ENCODE measurements around the gene C19orf73. TPM values are rescaled to one million over a fixed set of nuclear protein-coding genes. Genes with fewer than 3 reads are reported as not detected.

C19orf73 gene
- total and polyA plus RNA-seq, 2 experiments from 2014 or later = 8.1 to 9.1 TPM

DNA sequence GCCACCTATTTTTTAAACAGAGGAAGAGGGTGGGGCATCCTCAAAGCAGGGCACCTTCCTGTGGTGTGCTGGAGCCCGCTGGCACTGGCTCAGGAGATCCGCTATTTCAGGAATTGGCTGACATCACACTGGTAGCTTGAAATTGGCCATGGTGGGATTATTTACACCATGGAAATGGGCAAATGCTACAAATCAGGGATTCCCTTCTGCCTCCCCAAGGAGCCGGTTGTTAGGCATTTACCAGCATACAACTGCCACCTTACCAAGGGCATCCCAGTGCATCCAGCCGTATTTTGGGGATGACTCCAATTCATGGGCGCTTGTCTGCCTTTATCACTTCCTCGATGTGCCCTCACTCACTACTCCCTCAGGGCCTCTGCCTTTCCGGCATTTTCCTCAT, 22.0 kb upstream of the C19orf73 start (continued):
- TF ChIP-seq, protein P1, sequence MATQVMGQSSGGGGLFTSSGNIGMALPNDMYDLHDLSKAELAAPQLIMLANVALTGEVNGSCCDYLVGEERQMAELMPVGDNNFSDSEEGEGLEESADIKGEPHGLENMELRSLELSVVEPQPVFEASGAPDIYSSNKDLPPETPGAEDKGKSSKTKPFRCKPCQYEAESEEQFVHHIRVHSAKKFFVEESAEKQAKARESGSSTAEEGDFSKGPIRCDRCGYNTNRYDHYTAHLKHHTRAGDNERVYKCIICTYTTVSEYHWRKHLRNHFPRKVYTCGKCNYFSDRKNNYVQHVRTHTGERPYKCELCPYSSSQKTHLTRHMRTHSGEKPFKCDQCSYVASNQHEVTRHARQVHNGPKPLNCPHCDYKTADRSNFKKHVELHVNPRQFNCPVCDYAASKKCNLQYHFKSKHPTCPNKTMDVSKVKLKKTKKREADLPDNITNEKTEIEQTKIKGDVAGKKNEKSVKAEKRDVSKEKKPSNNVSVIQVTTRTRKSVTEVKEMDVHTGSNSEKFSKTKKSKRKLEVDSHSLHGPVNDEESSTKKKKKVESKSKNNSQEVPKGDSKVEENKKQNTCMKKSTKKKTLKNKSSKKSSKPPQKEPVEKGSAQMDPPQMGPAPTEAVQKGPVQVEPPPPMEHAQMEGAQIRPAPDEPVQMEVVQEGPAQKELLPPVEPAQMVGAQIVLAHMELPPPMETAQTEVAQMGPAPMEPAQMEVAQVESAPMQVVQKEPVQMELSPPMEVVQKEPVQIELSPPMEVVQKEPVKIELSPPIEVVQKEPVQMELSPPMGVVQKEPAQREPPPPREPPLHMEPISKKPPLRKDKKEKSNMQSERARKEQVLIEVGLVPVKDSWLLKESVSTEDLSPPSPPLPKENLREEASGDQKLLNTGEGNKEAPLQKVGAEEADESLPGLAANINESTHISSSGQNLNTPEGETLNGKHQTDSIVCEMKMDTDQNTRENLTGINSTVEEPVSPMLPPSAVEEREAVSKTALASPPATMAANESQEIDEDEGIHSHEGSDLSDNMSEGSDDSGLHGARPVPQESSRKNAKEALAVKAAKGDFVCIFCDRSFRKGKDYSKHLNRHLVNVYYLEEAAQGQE (IDR thresholded peaks at IDR 0.05; ENCODE audit: unreplicated experiment) = no peak

DNA sequence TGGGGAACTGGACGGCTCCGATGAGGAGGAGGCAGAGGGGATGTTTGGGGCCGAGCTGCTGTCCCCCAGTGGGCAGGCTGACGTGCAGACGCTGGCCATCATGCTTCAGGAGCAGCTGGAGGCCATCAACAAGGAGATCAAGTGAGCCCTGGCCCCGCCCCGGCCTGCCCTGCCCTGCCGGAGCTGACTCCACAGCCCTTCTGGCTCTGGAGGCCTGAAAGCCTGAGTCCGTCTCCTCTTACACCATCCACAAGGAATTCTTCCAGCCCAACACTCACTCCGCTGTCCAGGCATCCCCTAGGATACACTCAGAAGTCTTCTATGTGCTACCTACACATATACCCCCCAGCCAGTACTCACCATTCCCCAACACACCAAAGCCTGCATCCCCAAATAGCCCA, 17.8 kb upstream of the C19orf73 start:
- peaks cover 13% of the 10 kb centered on the region; the same call in 1 of the 2 replicates for H3F3A ChIP-seq (replicated peaks; ENCODE audit: low read depth)
- ATAC-seq = no peak
- H3K36me3 ChIP-seq (ENCODE audit: insufficient read depth) = peaks cover 3% of the 10 kb centered on the region; the same call in 1 of the 2 replicates
- H3K27ac ChIP-seq (ENCODE audit: low read depth) = no peak overlapping the region
- H4K20me1 ChIP-seq (replicated peaks; ENCODE audit: insufficient read depth) = no peaks in the 10 kb centered on the region
- Mint-ChIP-seq H3K27ac (no peak overlapping the region), H3K4me1 (peaks cover 21% of the 10 kb centered on the region; the same call in 2 of the 3 replicates), H3K4me3 (no peak overlapping the region), H3K27me3 (ENCODE audit: insufficient read depth, low read depth, poor library complexity) (peaks cover 13% of the 10 kb centered on the region), H3K9me3 (no peaks in the 10 kb centered on the region), H3K36me3 (ENCODE audit: low read depth) (peaks cover 39% of the 10 kb centered on the region)
- no peak overlapping the region for H2AFZ ChIP-seq
- H3K4me3 ChIP-seq = no peak overlapping the region
- H3K27me3 ChIP-seq (ENCODE audit: insufficient read depth) = no peaks in the 10 kb centered on the region
- peaks cover 11% of the 10 kb centered on the region for H3K4me1 ChIP-seq (ENCODE audit: insufficient read depth)
- no peaks in the 10 kb centered on the region for H3K79me2 ChIP-seq (replicated peaks; ENCODE audit: insufficient read depth)
- H3K9me2 ChIP-seq (ENCODE audit: insufficient read depth) = no peaks in the 10 kb centered on the region
- DNase-seq (ENCODE audit: low spot score) = no peak
- H3K4me2 ChIP-seq = no peak overlapping the region
- TF ChIP-seq ETS1 (IDR thresholded peaks at IDR 0.05) (no peak), EZH2 (IDR thresholded peaks at IDR 0.05; ENCODE audit: low read depth, unreplicated experiment) (no peak)

DNA sequence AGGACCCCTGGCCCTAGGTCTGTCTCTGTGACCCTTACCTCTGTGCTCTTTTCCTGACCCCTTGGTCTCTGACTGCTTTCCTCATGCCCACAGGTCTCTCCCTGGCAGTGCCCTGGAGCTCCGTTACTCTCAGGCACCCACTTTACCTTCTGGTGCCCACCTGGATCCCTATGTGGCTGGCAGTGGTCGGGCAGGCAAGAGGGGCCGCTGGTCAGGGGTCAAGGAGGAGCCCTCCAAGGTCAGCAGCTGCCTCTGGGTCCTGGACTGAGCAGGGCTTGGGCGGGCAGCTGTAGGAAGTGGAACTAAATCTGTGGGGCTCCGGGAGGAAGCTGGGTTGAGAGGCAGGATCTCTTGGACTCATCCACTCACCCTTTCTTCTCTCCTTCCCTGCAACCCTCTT, 16.7 kb upstream of the C19orf73 start:
- no peaks in the 10 kb centered on the region for H4K20me1 ChIP-seq (replicated peaks; ENCODE audit: insufficient read depth)
- peaks cover 11% of the 10 kb centered on the region for H3K4me1 ChIP-seq (ENCODE audit: insufficient read depth)
- H3K4me1 Mint-ChIP-seq = peaks cover 21% of the 10 kb centered on the region; the same call in 2 of the 3 replicates
- H2AFZ ChIP-seq = no peak overlapping the region
- no peaks in the 10 kb centered on the region for H3K9me3 Mint-ChIP-seq
- H3K4me3 ChIP-seq = no peak overlapping the region
- H3K36me3 Mint-ChIP-seq (ENCODE audit: low read depth) = peaks cover 39% of the 10 kb centered on the region
- H3K79me2 ChIP-seq (replicated peaks; ENCODE audit: insufficient read depth) = no peaks in the 10 kb centered on the region
- peaks cover 13% of the 10 kb centered on the region for H3K27me3 Mint-ChIP-seq (ENCODE audit: insufficient read depth, low read depth, poor library complexity)
- H3K27ac ChIP-seq (ENCODE audit: low read depth) = 0 out of 2 replicates have a peak overlapping the region, but pooled peaks have one; percentile 32
- peaks cover 13% of the 10 kb centered on the region; the same call in 1 of the 2 replicates for H3F3A ChIP-seq (replicated peaks; ENCODE audit: low read depth)
- H3K4me2 ChIP-seq = 0 out of 2 replicates have a peak overlapping the region, but pooled peaks have one; percentile 14
- DNase-seq (ENCODE audit: low spot score) = no peak
- H3K9me2 ChIP-seq (ENCODE audit: insufficient read depth) = no peaks in the 10 kb centered on the region
- H3K36me3 ChIP-seq (ENCODE audit: insufficient read depth) = peaks cover 3% of the 10 kb centered on the region; the same call in 1 of the 2 replicates
- H3K4me3 Mint-ChIP-seq = no peak overlapping the region
- H3K27ac Mint-ChIP-seq = peak overlapping the region; percentile 59
- no peak for ATAC-seq
- H3K27me3 ChIP-seq (ENCODE audit: insufficient read depth) = no peaks in the 10 kb centered on the region
- TF ChIP-seq ETS1 (IDR thresholded peaks at IDR 0.05) = no peak
- no peak for TF ChIP-seq POLR2AphosphoS5 (IDR thresholded peaks at IDR 0.05; ENCODE audit: low read depth)
- TF ChIP-seq EZH2 (IDR thresholded peaks at IDR 0.05; ENCODE audit: low read depth, unreplicated experiment) = no peak
- TF ChIP-seq ZNF331 (CRISPR knock-in tag; IDR thresholded peaks at IDR 0.05; ENCODE audit: low read depth) = no peak
- no peak for TF ChIP-seq CTCF (conservative IDR thresholded peaks at IDR 0.05; ENCODE audit: low read depth in 2 of 2)
- TF ChIP-seq CREB1 (CRISPR knock-in tag; IDR thresholded peaks at IDR 0.05; ENCODE audit: low read depth) = no peak

Data from GM23338 (cell line).